K562 (cell line): ENCODE data around the gene CDC14A. TPM values are rescaled to one million over a fixed set of nuclear protein-coding genes. Genes with fewer than 3 reads are reported as not detected.
A peak's percentile ranks its signal among the peaks of the same experiment; 100 is the strongest.

Experiments used
- ADNP ChIP-seq: fragments of 200-800 bp; sonication (Bioruptor generic); IDR thresholded peaks from 2 replicates; pipeline ENCODE4 v1.6.1; 2016; ENCODE audit warnings: missing genetic modification characterization, missing compliant biosample characterization
- BCOR ChIP-seq: fragments of 450-650 bp; IDR thresholded peaks from 2 replicates; pipeline ENCODE4 v1.6.1; 2016
- C11orf30 ChIP-seq: fragments of 450-650 bp; IDR thresholded peaks from 2 replicates; pipeline ENCODE4 v1.6.1; 2016; ENCODE audit warnings: low read depth, mild to moderate bottlenecking
- CBFB ChIP-seq: sonication (generic); formaldehyde crosslinking; IDR thresholded peaks from 2 replicates; pipeline ENCODE4 v1.4.0; 2020; ENCODE audit warnings: mild to moderate bottlenecking, missing genetic modification reagents
- CBX5 ChIP-seq: IDR thresholded peaks from 2 replicates; pipeline ENCODE4 v1.6.1; 2014; ENCODE audit warnings: low read depth, borderline replicate concordance
- CXXC5 ChIP-seq: fragments of 250-450 bp; sonication (Bioruptor Pico); IDR thresholded peaks from 2 replicates; pipeline ENCODE4 v1.8.0; 2022; ENCODE audit warnings: inconsistent platforms, mild to moderate bottlenecking, moderate library complexity
- EWSR1 ChIP-seq: fragments of 450-650 bp; IDR thresholded peaks from 2 replicates; pipeline ENCODE4 v1.6.1; 2018; ENCODE audit warnings: borderline replicate concordance, mild to moderate bottlenecking, low read depth, moderate library complexity; ENCODE audit not compliant: partially characterized antibody
- HDAC2 ChIP-seq: fragments of 450-650 bp; IDR thresholded peaks from 2 replicates; pipeline ENCODE4 v1.6.1; 2016; ENCODE audit warnings: mild to moderate bottlenecking
- MAZ ChIP-seq, 2 experiments: fragments of 450-650 bp in 1 of 2; sonication (generic) in 1 of 2; formaldehyde crosslinking; IDR thresholded peaks in 1 of 2; conservative IDR thresholded peaks in 1 of 2; 2 replicates each; pipeline versions ENCODE4 v1.4.0 to v1.5.0; 2020; ENCODE audit warnings: mild to moderate bottlenecking in 1 of 2, missing genetic modification reagents in 1 of 2
- MEIS2 ChIP-seq: fragments of 450-650 bp; IDR thresholded peaks from 2 replicates; pipeline ENCODE4 v1.6.1; 2014; ENCODE audit warnings: mild to moderate bottlenecking; ENCODE audit not compliant: partially characterized antibody
- MYBL2 ChIP-seq, 2 experiments: fragments of 450-650 bp in 1 of 2; sonication (generic) in 1 of 2; formaldehyde crosslinking in 1 of 2; IDR thresholded peaks; 2 replicates each; pipeline versions ENCODE4 v1.6.1 to v1.8.1; 2017 to 2022; ENCODE audit warnings: borderline replicate concordance in 1 of 2, inconsistent platforms in 1 of 2, low read depth in 1 of 2, mild to moderate bottlenecking in 1 of 2, missing genetic modification reagents in 1 of 2, moderate library complexity in 1 of 2
- NR2C2 ChIP-seq, 2 experiments: fragments of 200-800 bp in 1 of 2; sonication (Bioruptor generic) in 1 of 2; sonication (generic) in 1 of 2; formaldehyde crosslinking in 1 of 2; IDR thresholded peaks; 2 replicates each; pipeline versions ENCODE4 v1.6.1 to v1.8.0; 2016 to 2022; ENCODE audit warnings: mild to moderate bottlenecking in 1 of 2, missing compliant biosample characterization in 1 of 2, missing genetic modification characterization in 1 of 2, missing genetic modification reagents in 1 of 2
- RCOR1 ChIP-seq, 2 experiments: IDR thresholded peaks; 2 replicates each; pipeline ENCODE4 v1.6.1; 2012; ENCODE audit warnings: low read depth in 2 of 2, low read length in 2 of 2, borderline replicate concordance in 1 of 2, improper control_type of control experiment in 1 of 2
- SMAD4 ChIP-seq: fragments of 250-450 bp; sonication (Bioruptor Pico); conservative IDR thresholded peaks from 2 replicates; pipeline ENCODE4 v1.8.0; 2021; ENCODE audit warnings: inconsistent platforms, mild to moderate bottlenecking, moderate library complexity
- SMARCA4 ChIP-seq: fragments of 450-650 bp; IDR thresholded peaks from 2 replicates; pipeline ENCODE4 v1.6.1; 2016
- SOX6 ChIP-seq: fragments of 450-650 bp; IDR thresholded peaks from 2 replicates; pipeline ENCODE4 v1.6.1; 2014; ENCODE audit warnings: mild to moderate bottlenecking
- ZC3H8 ChIP-seq: fragments of 450-650 bp; IDR thresholded peaks from 2 replicates; pipeline ENCODE4 v1.6.1; 2017
- ZNF316 ChIP-seq: fragments of 450-650 bp; IDR thresholded peaks from 2 replicates; pipeline ENCODE4 v1.6.1; 2016
- polyA plus RNA-seq, 8 experiments: library from polyadenylated mRNA; depleted of rRNA in 4 of 8; stranded (reverse) in 5 of 8; unstranded in 3 of 8; fragments of >200 nt; fragmentation: Nextera tagmentation in 2 of 8; fragmentation: Illumina TruSeq in 1 of 8; extraction: Ambion mirVana in 2 of 8; extraction: Trizol in 1 of 8; gene quantifications; 2 replicates each; pipeline versions ENCODE4 v1.2.1 to v1.2.3, GENCODE V29; 2011 to 2014; ENCODE audit warnings: inconsistent platforms in 1 of 8, missing spikeins in 1 of 8
- total RNA-seq, 7 experiments: library from RNA; depleted of rRNA in 6 of 7; stranded (reverse); fragments of >200 nt in 6 of 7; fragmentation: Illumina TruSeq in 2 of 7; extraction: Trizol in 2 of 7; gene quantifications; 2 replicates each; pipeline versions ENCODE4 v1.2.1 to v1.2.3, GENCODE V29; 2011 to 2021; ENCODE audit warnings: low replicate concordance in 1 of 7
- TF ChIP-seq, protein P1 (sequence below): sonication (generic); formaldehyde crosslinking; IDR thresholded peaks from 2 replicates; pipeline ENCODE4 v1.8.0; 2023; ENCODE audit warnings: mild to moderate bottlenecking, missing genetic modification reagents
- TF ChIP-seq, protein P2 (sequence below): sonication (generic); formaldehyde crosslinking; IDR thresholded peaks from 2 replicates; pipeline ENCODE4 v1.9.0; 2022; ENCODE audit warnings: mild to moderate bottlenecking, missing genetic modification reagents
- TF ChIP-seq, protein P3 (sequence below): fragments of 450-650 bp; IDR thresholded peaks from 2 replicates; pipeline ENCODE4 v1.6.1; 2016
- TF ChIP-seq, protein P4 (sequence below): fragments of 450-650 bp; IDR thresholded peaks from 2 replicates; pipeline ENCODE4 v1.6.1; 2017; ENCODE audit warnings: antibody characterized with exemption, mild to moderate bottlenecking

The CDC14A gene
- total and polyA plus RNA-seq, 9 of the 15 experiments (the other 6 are each of a cell fraction or from before 2014, with no cell fraction given) = 17.0 to 74.3 (median 33.4) TPM

DNA sequence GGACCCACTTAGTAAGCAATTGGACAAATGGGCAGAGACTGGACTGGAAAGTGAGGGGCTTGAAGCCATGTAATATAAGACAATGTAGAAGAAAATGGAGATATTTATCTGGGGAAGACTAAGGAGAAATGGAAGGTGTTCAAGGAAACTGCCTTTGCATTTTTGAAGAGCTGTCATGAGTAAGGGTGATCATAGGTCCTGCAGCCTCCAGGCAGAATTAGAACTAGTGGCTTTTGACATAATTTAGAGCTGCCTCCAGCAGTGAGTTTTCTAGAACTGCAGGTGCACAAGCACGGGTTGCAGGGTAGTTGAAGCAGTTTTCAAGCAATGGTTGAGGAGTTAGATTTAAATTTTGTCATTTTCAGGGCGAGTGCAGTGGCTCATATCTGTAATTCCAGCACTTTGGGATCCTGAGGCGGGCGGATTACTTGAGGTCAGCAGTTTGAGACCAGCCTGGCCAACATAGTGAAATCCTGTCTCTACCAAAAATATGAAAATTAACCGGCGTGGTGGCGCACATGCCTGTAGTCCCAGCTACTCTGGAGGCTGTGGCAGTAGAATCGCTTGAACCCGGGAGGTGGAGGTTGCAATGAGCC is 3.7 kb upstream of the CDC14A start (continued):
- TF ChIP-seq NR2C2 (CRISPR knock-in tag; IDR thresholded peaks at IDR 0.05) (no peak), NR2C2 (tag; IDR thresholded peaks at IDR 0.05) (no peak), C11orf30 (peak; percentile 54; the same call in 1 of the 2 replicates), EWSR1 (no peak), ADNP (tag) (0 out of 2 replicates have a peak, but pooled peaks have one; percentile 17), SMAD4 (CRISPR knock-in tag) (peak; percentile 28; the same call in 1 of the 2 replicates), MEIS2 (peak; percentile 77), HDAC2 (0 out of 2 replicates have a peak, but pooled peaks have one; percentile 37), MAZ (CRISPR knock-in tag; conservative IDR thresholded peaks at IDR 0.05 in 1 of 2, IDR thresholded peaks at IDR 0.05 in 1 of 2) (peak in 1 of 2 experiments; percentile 25; a peak in 1 of 4 replicates), CBFB (CRISPR knock-in tag) (no peak), SOX6 (no peak; the same call in 1 of the 2 replicates), RCOR1 (IDR thresholded peaks at IDR 0.05; ENCODE audit: borderline replicate concordance in 1 of 2, low read depth in 2 of 2, low read length in 2 of 2) (peak in 1 of 2 experiments; percentile 42; a peak in 1 of 4 replicates), ZC3H8 (no peak), MYBL2 (IDR thresholded peaks at IDR 0.05; ENCODE audit: low read depth) (0 out of 2 replicates have a peak, but pooled peaks have one; percentile 6), MYBL2 (CRISPR knock-in tag; IDR thresholded peaks at IDR 0.05; ENCODE audit: borderline replicate concordance) (no peak), BCOR (0 out of 2 replicates have a peak, but pooled peaks have one; percentile 37), CXXC5 (CRISPR knock-in tag) (0 out of 2 replicates have a peak, but pooled peaks have one; percentile 19), ZNF316 (peak; percentile 66), SMARCA4 (peak; percentile 28; the same call in 1 of the 2 replicates), CBX5 (peak; percentile 34; the same call in 1 of the 2 replicates)
- TF ChIP-seq, protein P1, sequence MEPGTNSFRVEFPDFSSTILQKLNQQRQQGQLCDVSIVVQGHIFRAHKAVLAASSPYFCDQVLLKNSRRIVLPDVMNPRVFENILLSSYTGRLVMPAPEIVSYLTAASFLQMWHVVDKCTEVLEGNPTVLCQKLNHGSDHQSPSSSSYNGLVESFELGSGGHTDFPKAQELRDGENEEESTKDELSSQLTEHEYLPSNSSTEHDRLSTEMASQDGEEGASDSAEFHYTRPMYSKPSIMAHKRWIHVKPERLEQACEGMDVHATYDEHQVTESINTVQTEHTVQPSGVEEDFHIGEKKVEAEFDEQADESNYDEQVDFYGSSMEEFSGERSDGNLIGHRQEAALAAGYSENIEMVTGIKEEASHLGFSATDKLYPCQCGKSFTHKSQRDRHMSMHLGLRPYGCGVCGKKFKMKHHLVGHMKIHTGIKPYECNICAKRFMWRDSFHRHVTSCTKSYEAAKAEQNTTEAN (CRISPR knock-in tag) = no peak
- TF ChIP-seq, protein P2, sequence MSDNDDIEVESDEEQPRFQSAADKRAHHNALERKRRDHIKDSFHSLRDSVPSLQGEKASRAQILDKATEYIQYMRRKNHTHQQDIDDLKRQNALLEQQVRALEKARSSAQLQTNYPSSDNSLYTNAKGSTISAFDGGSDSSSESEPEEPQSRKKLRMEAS (CRISPR knock-in tag) = 0 out of 2 replicates have a peak, but pooled peaks have one; percentile 9
- TF ChIP-seq, protein P3, sequence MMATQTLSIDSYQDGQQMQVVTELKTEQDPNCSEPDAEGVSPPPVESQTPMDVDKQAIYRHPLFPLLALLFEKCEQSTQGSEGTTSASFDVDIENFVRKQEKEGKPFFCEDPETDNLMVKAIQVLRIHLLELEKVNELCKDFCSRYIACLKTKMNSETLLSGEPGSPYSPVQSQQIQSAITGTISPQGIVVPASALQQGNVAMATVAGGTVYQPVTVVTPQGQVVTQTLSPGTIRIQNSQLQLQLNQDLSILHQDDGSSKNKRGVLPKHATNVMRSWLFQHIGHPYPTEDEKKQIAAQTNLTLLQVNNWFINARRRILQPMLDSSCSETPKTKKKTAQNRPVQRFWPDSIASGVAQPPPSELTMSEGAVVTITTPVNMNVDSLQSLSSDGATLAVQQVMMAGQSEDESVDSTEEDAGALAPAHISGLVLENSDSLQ = peak; percentile 57
- TF ChIP-seq, protein P4, sequence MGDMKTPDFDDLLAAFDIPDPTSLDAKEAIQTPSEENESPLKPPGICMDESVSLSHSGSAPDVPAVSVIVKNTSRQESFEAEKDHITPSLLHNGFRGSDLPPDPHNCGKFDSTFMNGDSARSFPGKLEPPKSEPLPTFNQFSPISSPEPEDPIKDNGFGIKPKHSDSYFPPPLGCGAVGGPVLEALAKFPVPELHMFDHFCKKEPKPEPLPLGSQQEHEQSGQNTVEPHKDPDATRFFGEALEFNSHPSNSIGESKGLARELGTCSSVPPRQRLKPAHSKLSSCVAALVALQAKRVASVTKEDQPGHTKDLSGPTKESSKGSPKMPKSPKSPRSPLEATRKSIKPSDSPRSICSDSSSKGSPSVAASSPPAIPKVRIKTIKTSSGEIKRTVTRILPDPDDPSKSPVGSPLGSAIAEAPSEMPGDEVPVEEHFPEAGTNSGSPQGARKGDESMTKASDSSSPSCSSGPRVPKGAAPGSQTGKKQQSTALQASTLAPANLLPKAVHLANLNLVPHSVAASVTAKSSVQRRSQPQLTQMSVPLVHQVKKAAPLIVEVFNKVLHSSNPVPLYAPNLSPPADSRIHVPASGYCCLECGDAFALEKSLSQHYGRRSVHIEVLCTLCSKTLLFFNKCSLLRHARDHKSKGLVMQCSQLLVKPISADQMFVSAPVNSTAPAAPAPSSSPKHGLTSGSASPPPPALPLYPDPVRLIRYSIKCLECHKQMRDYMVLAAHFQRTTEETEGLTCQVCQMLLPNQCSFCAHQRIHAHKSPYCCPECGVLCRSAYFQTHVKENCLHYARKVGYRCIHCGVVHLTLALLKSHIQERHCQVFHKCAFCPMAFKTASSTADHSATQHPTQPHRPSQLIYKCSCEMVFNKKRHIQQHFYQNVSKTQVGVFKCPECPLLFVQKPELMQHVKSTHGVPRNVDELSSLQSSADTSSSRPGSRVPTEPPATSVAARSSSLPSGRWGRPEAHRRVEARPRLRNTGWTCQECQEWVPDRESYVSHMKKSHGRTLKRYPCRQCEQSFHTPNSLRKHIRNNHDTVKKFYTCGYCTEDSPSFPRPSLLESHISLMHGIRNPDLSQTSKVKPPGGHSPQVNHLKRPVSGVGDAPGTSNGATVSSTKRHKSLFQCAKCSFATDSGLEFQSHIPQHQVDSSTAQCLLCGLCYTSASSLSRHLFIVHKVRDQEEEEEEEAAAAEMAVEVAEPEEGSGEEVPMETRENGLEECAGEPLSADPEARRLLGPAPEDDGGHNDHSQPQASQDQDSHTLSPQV = peak; percentile 74
